Right lung (tissue), 10 donors: ENCODE data around the gene KCTD2. TPM values are rescaled to one million over a fixed set of nuclear protein-coding genes. Genes with fewer than 3 reads are reported as not detected.
"Not testable (repeated sequence)": the region's sequence is repeated elsewhere in the genome, so short reads cannot be mapped to it uniquely, and the experiment has no call there.

Experiments
- DNase-seq, 2 donors: peaks; one replicate each; pipeline ENCODE4 v3.0.0-alpha.2; 2013
- long read RNA-seq, 8 donors: transcript quantifications; one replicate each; lab custom pipeline, GENCODE V29; 2026
- polyA plus RNA-seq, 5 donors: library from polyadenylated mRNA; unstranded; fragments of 120-200 nt; gene quantifications; one replicate each; pipeline versions ENCODE4 v1.2.1 to v1.2.3, GENCODE V29; 2013; ENCODE audit warnings: inconsistent platforms in 1 of 5, low replicate concordance in 1 of 5; ENCODE audit not compliant: insufficient read length in 5 of 5, insufficient read depth in 1 of 5

KCTD2 gene, protein sequence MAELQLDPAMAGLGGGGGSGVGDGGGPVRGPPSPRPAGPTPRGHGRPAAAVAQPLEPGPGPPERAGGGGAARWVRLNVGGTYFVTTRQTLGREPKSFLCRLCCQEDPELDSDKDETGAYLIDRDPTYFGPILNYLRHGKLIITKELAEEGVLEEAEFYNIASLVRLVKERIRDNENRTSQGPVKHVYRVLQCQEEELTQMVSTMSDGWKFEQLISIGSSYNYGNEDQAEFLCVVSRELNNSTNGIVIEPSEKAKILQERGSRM
- polyA plus RNA-seq, result 10 to 100 TPM; 25.0 to 29.1 (median 28.6) TPM
- long read RNA-seq, donor 1, transcript KCTD2-201 (6 exons, 3,635 nt), result major isoform, 7 of 7 reads
- long read RNA-seq, donor 1, partial matches to known transcripts, result 0 of 7 reads
- long read RNA-seq, donor 1, other reads (novel, unspliced or antisense), result 0 of 7 reads
- long read RNA-seq, donor 2, partial matches to known transcripts, result 945 of 1,163 reads
- long read RNA-seq, donor 2, other reads (novel, unspliced or antisense), result 214 of 1,163 reads
- long read RNA-seq, donor 3, partial matches to known transcripts, result 0 of 2 reads
- long read RNA-seq, donor 3, other reads (novel, unspliced or antisense), result 0 of 2 reads
- long read RNA-seq, donor 4, partial matches to known transcripts, result 915 of 937 reads
- long read RNA-seq, donor 4, other reads (novel, unspliced or antisense), result 18 of 937 reads
- long read RNA-seq, donor 5, partial matches to known transcripts, result 0 of 3 reads
- long read RNA-seq, donor 5, other reads (novel, unspliced or antisense), result 0 of 3 reads
- long read RNA-seq, donor 6, transcript KCTD2-201 (6 exons, 3,635 nt), result major isoform, 10 of 684 reads
- long read RNA-seq, donor 6, partial matches to known transcripts, result 656 of 684 reads
- long read RNA-seq, donor 6, other reads (novel, unspliced or antisense), result 18 of 684 reads
- long read RNA-seq, donor 7, transcript KCTD2-201 (6 exons, 3,635 nt), result major isoform, 7 of 7 reads
- long read RNA-seq, donor 7, partial matches to known transcripts, result 0 of 7 reads
- long read RNA-seq, donor 7, other reads (novel, unspliced or antisense), result 0 of 7 reads
- long read RNA-seq, donor 8, transcript KCTD2-201 (6 exons, 3,635 nt), result major isoform, 5 of 32 reads
- long read RNA-seq, donor 8, partial matches to known transcripts, result 10 of 32 reads
- long read RNA-seq, donor 8, other reads (novel, unspliced or antisense), result 17 of 32 reads

DNA sequence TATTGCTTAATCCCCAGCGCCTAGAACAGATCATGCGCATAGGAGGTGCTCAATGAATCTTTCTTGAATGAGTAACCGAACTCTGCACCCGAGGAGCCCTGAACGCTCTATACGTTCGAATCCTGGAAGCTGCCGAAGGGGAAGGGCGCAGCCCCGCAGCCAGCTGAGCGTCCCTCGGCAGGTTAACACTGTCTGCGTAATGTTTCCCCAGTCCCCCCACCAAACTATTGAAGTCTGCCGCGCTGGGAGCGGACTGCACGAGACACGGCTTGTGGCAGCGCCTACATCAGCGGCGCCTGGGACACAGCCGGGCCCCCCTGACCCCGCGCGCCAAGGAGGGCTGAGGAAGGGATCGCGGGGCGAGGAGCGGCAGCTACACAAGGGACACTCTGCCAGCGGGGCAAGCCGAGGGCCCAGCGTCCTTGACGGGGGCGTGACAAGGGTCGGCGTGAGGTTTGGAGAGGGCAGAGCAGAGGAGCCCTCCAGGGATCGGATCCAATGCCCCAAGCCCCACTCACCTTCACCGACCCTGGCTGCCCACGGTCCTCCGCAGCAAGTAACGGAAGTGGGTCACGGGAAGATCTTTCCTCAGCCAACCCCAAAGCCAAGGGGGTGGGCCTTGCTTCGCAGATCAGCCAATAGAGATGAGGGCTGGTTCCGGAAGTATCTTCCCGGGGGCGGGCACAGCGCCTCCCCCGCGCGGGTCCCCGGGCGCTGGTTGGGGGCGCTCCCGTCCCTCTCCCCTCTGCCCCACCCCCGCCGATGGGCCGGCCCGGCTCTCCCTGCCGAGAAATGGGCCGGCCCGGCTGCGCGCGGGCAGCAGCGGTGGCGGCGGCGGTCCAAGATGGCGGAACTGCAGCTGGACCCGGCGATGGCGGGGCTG, at the start of gene KCTD2, which contains the start of gene ATP5PD:
Gene KCTD2 (plus strand): TSS at position 819 of the 883 bp plus-strand sequence. CDS start 26 bp downstream, at position 845.
Gene ATP5PD (minus strand): TSS at position 563 of the 883 bp plus-strand sequence. CDS start 4,319 bp downstream, outside the sequence.
- DNase-seq, result peak; percentile 96 to 97

DNA sequence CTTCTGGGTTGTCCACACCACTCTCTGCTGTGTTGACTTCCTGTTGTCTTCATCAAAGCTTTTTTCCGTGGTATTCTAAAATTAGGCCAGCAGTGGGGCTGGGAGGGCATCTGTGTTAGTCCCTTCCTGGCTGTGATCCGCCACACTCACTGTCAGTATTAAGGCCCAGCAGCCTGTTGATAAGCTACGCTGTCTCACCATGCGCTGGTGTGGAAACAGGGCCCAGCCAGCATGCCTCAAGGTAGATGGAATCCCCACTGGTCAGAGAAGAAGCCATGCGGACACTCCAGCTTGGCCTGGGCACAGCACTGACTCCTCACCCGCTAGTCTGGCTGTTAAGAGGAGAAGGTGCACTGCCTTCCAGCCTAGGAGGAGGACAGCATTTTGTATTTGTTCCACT, 48.2 kb upstream of the KCTD2 start:
- DNase-seq, result no peak

DNA sequence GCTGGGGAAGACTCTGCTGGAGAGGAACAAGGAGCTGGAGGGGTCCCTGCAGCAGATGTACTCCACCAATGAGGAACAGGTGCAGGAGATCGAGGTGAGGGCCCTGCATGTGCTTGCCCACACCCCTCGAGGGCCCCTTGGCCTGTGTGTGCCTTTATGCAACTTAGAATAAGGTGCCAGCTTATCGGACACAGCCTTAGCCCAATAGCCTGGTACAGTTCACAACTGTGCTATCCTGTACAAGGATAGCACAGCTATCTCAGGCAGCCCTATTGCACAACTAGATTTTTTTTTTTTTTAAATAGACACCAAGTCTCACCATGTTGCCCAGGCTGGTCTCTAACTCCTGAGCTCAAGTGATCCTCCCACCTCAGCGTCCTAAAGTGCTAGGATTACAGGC, 47.5 kb upstream of the KCTD2 start:
- no peak for DNase-seq

GRCh38 chr17:75001915-75002843, 44.8 kb upstream of the KCTD2 start:
- no peak for DNase-seq

- no peak for DNase-seq
Observed at GRCh38 chr17:75003070-75003956, 43.7 kb upstream of the KCTD2 start.

DNA sequence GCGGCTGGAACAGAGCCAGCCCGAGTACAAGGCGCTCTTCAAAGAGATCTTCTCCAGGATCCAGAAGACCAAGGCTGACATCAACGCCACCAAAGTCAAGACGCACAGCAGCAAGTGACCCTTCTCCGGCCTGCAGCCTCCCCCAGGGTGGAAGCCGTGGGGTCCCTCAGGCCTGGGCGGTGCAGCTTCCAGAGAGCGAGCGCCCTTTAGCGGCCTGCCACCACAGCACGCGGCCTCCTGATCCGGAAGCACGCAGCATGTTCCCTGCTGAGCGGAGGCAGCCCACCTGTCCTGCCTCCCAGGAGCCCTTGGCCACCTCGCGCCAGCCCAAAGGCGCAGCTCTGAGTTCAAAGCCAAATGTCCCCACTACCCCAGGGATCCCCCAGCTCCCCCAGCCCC, 43.1 kb upstream of the KCTD2 start:
- no peak for DNase-seq

- no peak for DNase-seq
Observed at GRCh38 chr17:75004371-75004770, 42.7 kb upstream of the KCTD2 start.

DNA sequence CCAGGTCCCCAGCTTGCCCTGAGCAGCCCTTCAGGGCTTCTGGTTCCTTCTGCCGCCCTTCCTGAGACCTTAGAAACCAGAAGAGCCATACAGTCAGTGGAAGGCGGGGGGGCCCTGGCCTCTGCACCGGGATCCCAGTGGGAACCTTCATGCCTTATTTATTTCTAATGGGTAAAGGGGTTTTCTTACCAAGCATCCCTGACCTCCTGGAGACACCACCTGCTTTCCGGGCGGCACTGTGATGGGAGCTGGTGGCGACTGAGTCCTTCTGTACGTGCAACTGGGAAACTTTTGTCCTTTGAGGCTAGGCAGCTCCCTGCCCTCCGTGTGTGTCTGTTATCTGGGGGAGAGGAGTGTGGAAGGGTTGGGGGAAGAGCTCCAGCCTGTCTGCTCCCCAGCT, 41.7 kb upstream of the KCTD2 start:
- no peak for DNase-seq

DNA sequence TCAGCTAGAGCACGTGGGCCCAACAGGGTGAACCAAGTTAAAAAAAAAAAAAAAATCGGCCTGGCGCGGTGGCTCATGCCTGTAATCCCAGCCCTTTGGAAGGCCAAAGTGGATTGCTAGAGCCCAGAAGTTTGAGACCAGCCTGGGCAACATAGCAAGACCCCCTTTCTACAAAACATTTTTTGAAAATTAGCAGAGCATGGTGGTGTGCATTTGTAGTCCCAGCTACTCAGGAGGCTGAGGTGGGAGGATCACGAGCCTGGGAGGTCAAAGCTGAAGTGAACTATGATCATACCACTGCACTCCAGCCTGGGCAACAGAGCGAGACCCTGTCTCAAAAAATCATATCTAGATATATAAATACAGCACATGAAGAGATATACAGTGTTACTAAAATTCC, 40.9 kb upstream of the KCTD2 start:
- not testable (repeated sequence) for DNase-seq

DNA sequence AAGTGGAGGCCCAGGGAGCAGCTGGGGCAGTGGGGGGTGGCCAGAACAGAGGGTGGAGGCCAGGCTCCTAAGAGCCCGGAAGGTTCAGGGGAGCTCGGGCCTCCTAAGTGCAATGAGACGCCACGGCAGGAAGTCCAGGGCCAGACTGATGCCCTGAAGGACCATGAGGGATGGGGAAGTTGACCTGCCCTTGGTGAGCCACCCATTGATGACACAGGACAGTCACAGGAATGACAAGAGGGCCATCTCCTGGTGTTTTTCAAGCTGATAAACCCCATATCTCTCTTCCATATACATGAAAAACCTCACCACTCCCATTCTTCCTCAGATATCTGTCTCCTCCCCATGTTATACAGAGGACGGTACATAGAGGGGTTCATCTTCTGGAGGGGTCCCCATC, 40.4 kb upstream of the KCTD2 start:
- DNase-seq, result no peak

DNA sequence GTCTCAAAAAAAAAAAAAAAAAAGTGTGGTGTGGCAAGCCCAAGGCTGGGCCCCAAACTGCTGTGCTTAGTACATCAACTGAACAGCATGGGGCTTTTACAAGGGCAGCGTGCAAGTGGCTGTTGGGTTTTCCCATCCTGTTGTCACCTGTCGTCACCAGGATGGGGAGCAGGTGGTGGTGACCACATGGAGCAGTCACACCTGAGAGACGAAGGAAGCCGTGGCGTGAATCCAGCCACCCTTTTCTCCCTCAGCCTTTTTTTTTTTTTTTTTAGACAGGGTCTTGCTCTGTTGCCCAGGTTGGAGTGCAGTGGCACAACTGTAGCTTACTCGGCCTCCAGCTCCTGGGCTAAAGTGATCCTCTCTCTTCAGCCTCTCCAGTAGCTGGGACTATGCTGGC, 38.7 kb upstream of the KCTD2 start:
- no peak for DNase-seq

DNA sequence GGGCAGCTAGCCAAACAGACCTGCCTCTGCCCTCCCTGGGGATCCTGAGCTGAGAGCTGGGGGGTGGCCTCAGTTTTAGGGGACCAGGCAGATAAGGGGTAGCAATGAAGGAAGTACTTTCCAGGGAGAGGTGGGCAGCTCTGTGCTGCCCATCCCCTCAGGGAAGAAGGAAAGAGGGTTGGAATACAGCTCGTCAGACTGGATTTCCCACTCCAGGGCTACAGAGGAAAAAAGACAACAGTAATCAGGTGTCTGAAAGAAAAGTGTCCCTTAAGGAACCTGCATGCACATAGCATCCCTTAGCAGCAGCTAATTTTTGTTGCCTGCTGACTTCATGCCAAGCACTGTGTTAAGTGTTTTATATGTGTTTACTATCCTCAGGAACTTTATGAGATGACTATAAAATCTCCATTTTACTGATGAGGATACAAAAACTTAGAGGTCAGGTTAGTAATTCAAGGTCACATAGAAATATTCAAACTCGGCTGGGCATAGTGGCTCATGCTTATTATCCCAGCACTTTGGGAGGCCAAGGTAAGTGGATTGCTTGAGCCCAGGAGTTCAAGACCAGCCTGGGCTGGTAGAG, 37.8 kb upstream of the KCTD2 start:
- DNase-seq, result no peak

DNA sequence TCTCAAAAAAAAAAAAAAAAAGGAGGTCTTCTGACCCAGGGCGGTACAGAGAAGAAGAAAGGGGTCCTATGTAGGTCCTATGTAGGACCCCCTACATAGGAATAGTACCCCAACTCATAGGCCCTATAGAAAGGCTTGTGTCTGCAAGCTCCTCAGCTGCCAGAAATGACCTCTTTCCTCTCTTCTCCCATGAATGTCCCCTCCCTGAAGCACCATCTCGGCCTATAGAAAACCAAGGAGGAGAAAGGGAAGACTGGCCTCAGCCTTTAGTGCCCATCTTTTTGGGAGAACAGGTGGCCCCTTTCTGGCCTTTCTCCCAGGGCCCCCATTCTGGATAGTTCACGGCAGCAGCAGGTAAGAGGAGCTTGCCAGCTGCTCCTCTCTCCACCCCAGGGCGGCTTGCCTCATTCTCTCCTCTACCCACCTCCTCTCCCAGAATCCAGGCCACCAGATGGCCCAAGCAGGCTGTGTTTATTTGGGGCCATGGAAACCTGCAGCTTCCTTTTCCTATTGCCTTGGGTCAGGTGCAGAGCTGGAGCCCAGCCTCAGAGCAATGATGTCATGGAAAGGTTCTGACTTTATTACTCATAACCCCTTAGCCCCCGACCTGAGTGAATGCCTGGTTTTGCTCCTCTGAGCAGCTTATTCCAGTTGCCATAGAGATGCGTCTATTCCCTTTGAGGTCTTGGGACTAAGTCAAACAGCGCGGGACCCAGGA, 36.2 kb upstream of the KCTD2 start:
- DNase-seq, result no peak

DNA sequence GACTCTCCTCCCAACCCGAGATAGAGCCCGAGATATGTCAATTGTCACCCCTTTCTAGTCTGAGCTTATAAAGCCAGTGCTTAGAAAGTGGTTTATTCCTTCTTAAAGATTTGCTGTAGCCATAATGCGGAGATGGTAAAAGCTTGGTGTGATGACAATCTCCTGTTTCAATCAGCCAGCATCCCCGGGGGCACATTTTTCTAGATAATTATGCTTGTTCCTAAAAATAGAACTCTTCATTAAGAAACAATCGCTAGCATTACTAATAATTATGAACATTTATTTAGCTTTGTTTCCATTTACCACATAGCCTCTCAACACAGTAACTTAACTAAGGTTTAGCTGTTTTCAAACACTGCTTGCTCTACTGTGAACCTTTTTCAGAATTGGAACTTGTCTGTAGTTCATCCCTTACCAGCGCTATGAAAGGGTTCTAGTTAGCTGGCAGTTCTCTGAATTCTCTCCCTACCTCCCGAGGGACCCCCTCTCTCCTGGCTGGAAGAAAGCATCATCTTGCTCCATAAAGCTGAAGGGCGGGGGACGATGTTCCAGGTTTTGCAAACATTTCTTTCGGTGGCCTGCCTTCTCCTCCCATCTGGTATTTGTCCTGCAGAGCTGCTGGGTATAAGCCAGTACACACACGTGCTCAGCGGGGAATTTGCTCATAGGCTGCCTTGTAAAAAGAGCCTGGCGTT, 35.5 kb upstream of the KCTD2 start:
- peak in 1 of 2 donors; percentile 60 for DNase-seq

- no peak for DNase-seq
Observed at GRCh38 chr17:75012096-75012345, 35.0 kb upstream of the KCTD2 start.

GRCh38 chr17:75012346-75013091, 34.5 kb upstream of the KCTD2 start, which contains the start of gene MRPL58:
MRPL58 (plus strand) TSS chr17:75012670; CDS start chr17:75012687, 17 bp downstream.
- peak; percentile 88 to 89 for DNase-seq
